SK-N-SH treated with all-trans-retinoic acid at 6 μM for 48 hours (cell line): ENCODE data around the gene TEX13B.

ENCODE experiments used
- ARNTL ChIP-seq: fragments of 450-650 bp; formaldehyde crosslinking; IDR thresholded peaks from 2 replicates; pipeline ENCODE4 v1.5.0; 2020; ENCODE audit warnings: low read depth, mild to moderate bottlenecking, moderate library complexity, borderline replicate concordance
- PATZ1 ChIP-seq: fragments of 250-450 bp; sonication (Bioruptor Pico); IDR thresholded peaks from 2 replicates; pipeline ENCODE4 v1.8.0; 2020; ENCODE audit warnings: mild to moderate bottlenecking, moderate library complexity, borderline replicate concordance
- RARB ChIP-seq: fragments of 250-450 bp; sonication (Bioruptor Pico); IDR thresholded peaks from 2 replicates; pipeline ENCODE4 v1.8.0; 2021; ENCODE audit warnings: mild to moderate bottlenecking, moderate library complexity
- TF ChIP-seq, protein P1 (sequence below): fragments of 250-450 bp; sonication (Bioruptor Pico); IDR thresholded peaks from 2 replicates; pipeline ENCODE4 v1.5.1; 2021; ENCODE audit warnings: mild to moderate bottlenecking, moderate library complexity

DNA sequence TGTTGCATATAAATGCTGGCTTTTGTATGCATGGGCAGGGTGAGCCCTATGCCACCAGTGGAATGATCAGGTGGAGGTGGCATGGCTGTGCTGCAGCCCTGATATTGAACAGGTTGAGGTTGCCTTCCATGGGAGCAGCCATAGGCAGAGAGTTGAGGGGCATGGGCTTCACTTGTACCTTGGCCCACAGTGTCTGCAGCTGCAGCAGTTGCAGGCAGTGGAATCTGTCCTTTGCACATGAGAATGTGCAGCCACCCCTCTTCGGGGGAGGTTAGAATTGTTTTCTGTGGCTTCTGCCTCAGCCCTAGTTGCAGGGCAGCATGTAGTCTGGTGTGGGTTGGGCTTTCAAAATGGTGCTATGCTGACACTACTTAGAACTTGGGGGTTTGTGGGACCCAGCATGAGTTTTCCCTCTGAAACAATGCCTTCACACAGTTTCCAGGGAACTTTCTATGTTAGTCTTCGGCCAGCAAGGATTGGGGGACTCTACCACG, 37.3 kb upstream of the TEX13B start:
- TF ChIP-seq RARB (no peak), ARNTL (CRISPR knock-in tag) (no peak), PATZ1 (CRISPR knock-in tag) (no peak)
- TF ChIP-seq, protein P1, sequence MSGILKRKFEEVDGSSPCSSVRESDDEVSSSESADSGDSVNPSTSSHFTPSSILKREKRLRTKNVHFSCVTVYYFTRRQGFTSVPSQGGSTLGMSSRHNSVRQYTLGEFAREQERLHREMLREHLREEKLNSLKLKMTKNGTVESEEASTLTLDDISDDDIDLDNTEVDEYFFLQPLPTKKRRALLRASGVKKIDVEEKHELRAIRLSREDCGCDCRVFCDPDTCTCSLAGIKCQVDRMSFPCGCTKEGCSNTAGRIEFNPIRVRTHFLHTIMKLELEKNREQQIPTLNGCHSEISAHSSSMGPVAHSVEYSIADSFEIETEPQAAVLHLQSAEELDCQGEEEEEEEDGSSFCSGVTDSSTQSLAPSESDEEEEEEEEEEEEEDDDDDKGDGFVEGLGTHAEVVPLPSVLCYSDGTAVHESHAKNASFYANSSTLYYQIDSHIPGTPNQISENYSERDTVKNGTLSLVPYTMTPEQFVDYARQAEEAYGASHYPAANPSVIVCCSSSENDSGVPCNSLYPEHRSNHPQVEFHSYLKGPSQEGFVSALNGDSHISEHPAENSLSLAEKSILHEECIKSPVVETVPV, result no peak
